Measurements from ENCODE around the gene PGAM5. TPM values are rescaled to one million over a fixed set of nuclear protein-coding genes. Genes with fewer than 3 reads are reported as not detected.

The PGAM5 gene
- total and polyA plus RNA-seq, 2 experiments from 2014 or later, result 17.6 to 27.2 TPM

- Histone ChIP-seq H3K4me3 (peak overlapping the region; percentile 71), H3K4me2 (peak overlapping the region; percentile 87), H3K27ac (peak overlapping the region; percentile 81), H3K27me3 (no peaks in the 10 kb centered on the region), H3K9me2 (replicated peaks; ENCODE audit: insufficient read depth) (no peaks in the 10 kb centered on the region), H2AFZ (peak overlapping the region; percentile 46), H3K79me2 (peaks cover 38% of the 10 kb centered on the region), H4K20me1 (ENCODE audit: insufficient read depth, poor library complexity, severe bottlenecking) (peaks cover 5% of the 10 kb centered on the region), H3K9me3 (ENCODE audit: low read depth) (no peaks in the 10 kb centered on the region), H3K4me1 (ENCODE audit: insufficient read depth) (peaks cover 13% of the 10 kb centered on the region), H3K36me3 (replicated peaks; ENCODE audit: insufficient read depth, low read depth) (no peaks in the 10 kb centered on the region)
- TF ChIP-seq CTCF (IDR thresholded peaks at IDR 0.05; ENCODE audit: poor library complexity) (no peak), EZH2 (IDR thresholded peaks at IDR 0.05; ENCODE audit: borderline replicate concordance) (no peak), EZH2phosphoT487 (IDR thresholded peaks at IDR 0.05; ENCODE audit: low read depth, severe bottlenecking, unreplicated experiment) (no peak)
- WGBS (ENCODE audit: low lambda C conversion rate, missing lambda C conversion rate), result 0% methylated on average over 21 of the region's 55 CpGs
- no peak for DNase-seq (ENCODE audit: low spot score)
Measured at GRCh38 chr12:132686825-132687210, 23.8 kb upstream of the PGAM5 start.

DNA sequence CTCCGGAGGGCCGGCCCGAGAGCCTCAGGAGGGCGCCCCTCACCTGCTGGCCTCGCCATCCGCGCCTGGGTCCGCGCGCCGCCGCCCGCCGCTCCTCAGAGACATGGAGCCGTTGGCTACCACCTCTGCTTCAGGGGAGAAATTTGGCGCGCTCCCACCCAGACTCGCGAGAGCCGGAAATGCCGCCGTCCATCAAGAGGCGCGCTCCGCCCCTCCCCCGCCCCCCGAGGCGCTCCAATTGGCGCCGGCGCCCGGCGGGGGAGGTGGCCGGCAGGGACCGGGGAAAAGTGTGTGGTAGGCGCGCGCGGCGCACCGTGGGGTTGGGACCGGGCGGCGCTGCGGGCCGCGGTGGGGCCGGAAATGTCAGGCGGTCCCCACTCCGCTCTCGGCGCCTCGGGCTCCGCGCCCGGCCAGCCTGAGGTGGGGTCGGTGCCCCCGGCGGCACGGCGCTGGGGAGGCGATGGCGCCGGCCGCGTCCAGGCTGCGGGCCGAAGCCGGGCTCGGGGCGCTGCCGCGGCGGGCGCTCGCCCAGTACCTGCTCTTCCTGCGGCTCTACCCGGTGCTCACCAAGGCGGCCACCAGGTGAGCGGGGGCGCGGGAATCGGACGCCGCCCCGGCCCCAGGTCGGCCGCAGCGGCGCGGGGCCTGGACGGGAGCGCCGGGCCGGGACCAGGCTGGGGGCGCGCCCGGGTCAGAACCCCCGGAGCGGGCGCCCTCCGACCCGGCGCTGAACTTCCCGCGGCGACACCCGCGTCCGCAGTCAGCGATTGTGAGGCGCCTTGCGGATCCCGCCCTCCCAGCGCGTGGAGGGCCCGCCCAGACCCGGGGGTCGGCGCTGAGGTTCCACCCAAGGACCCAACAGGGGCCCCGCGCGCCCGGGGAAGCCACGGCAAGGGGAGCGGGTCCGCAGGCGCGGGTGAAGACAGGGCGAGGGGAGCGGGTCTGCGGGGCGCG, 23.2 kb upstream of the PGAM5 start, which contains the start of the genes POLE and PXMP2:
Gene POLE, minus strand, starts transcription at position 132 of the 954 bp plus-strand sequence. Its CDS starts 27 bp downstream, at position 105.
Gene PXMP2, plus strand, starts transcription at position 377 of the 954 bp plus-strand sequence. Its CDS starts 84 bp downstream, at position 461.
- peak within 1 kb of the TSS; percentile 46 for H2AFZ ChIP-seq
- TF ChIP-seq EZH2 (IDR thresholded peaks at IDR 0.05; ENCODE audit: borderline replicate concordance), result no peak
- TF ChIP-seq CTCF (IDR thresholded peaks at IDR 0.05; ENCODE audit: poor library complexity), result no peak
- TF ChIP-seq EZH2phosphoT487 (IDR thresholded peaks at IDR 0.05; ENCODE audit: low read depth, severe bottlenecking, unreplicated experiment), result no peak
- WGBS (ENCODE audit: low lambda C conversion rate, missing lambda C conversion rate), result 1% methylated on average over 92 of the region's 134 CpGs

GRCh38 chr12:132689227-132689626, 21.4 kb upstream of the PGAM5 start:
- Histone ChIP-seq H3K36me3 (replicated peaks; ENCODE audit: insufficient read depth, low read depth) (no peaks in the 10 kb centered on the region), H3K27ac (no peak overlapping the region), H3K4me2 (peak overlapping the region; percentile 73), H3K27me3 (no peaks in the 10 kb centered on the region), H3K9me2 (replicated peaks; ENCODE audit: insufficient read depth) (no peaks in the 10 kb centered on the region), H4K20me1 (ENCODE audit: insufficient read depth, poor library complexity, severe bottlenecking) (peaks cover 5% of the 10 kb centered on the region), H3K4me3 (no peak overlapping the region), H2AFZ (no peak overlapping the region), H3K4me1 (ENCODE audit: insufficient read depth) (peaks cover 13% of the 10 kb centered on the region), H3K79me2 (peaks cover 19% of the 10 kb centered on the region), H3K9me3 (ENCODE audit: low read depth) (no peaks in the 10 kb centered on the region)
- 43% methylated on average over 9 of the region's 18 CpGs for WGBS (ENCODE audit: low lambda C conversion rate, missing lambda C conversion rate)
- TF ChIP-seq EZH2phosphoT487 (IDR thresholded peaks at IDR 0.05; ENCODE audit: low read depth, severe bottlenecking, unreplicated experiment) (no peak), EZH2 (IDR thresholded peaks at IDR 0.05; ENCODE audit: borderline replicate concordance) (no peak), CTCF (IDR thresholded peaks at IDR 0.05; ENCODE audit: poor library complexity) (no peak)
- peak; percentile 58 for DNase-seq (ENCODE audit: low spot score)

More for the DNA sequence above, 23.2 kb upstream of the PGAM5 start, which contains the start of the genes POLE and PXMP2:
- peaks cover 5% of the 10 kb centered on the region for H4K20me1 ChIP-seq (ENCODE audit: insufficient read depth, poor library complexity, severe bottlenecking)
- no peaks in the 10 kb centered on the region for H3K9me2 ChIP-seq (replicated peaks; ENCODE audit: insufficient read depth)
- H3K4me2 ChIP-seq, result peak within 1 kb of the TSS; percentile 91
- peak; percentile 98 for DNase-seq (ENCODE audit: low spot score)
- peaks cover 32% of the 10 kb centered on the region for H3K79me2 ChIP-seq
- H3K9me3 ChIP-seq (ENCODE audit: low read depth), result no peaks in the 10 kb centered on the region
- H3K27me3 ChIP-seq, result no peaks in the 10 kb centered on the region
- peaks cover 13% of the 10 kb centered on the region for H3K4me1 ChIP-seq (ENCODE audit: insufficient read depth)
- H3K36me3 ChIP-seq (replicated peaks; ENCODE audit: insufficient read depth, low read depth), result no peaks in the 10 kb centered on the region
- H3K27ac ChIP-seq, result peak within 1 kb of the TSS; percentile 81
- H3K4me3 ChIP-seq, result peak within 1 kb of the TSS; percentile 82
